Measurements from ENCODE around the gene TNNT1. TPM values are rescaled to one million over a fixed set of nuclear protein-coding genes. Genes with fewer than 3 reads are reported as not detected.

Gene TNNT1
- total RNA-seq, 2 donors from 2014 or later = 0.49 to 1.3 TPM

Other genes starting within 250 kb of the TNNT1 start
- gene NCR1, start 243.1 kb downstream of the TNNT1 start, total RNA-seq = 1 to 10 TPM in 1 of 2 donors, under 1 TPM in 1; 0.53 to 4.1 TPM
- gene NLRP7, start 201.7 kb downstream of the TNNT1 start, total RNA-seq = not detected
- gene NLRP2, start 182.8 kb downstream of the TNNT1 start, total RNA-seq = 1 to 10 TPM; 6.6 to 9.9 TPM
- under 1 TPM; 0.24 to 0.39 TPM for gene GP6, start 110.9 kb downstream of the TNNT1 start, total RNA-seq
- 10 to 100 TPM; 11.5 to 13.8 TPM for gene RDH13, start 86.1 kb downstream of the TNNT1 start, total RNA-seq
- 1 to 10 TPM; 3.8 to 5.3 TPM for gene EPS8L1, start 73.3 kb downstream of the TNNT1 start, total RNA-seq
- 10 to 100 TPM; 65.7 to 71.6 TPM for gene PPP1R12C, start 31.6 kb downstream of the TNNT1 start, total RNA-seq
- under 1 TPM in 1 of 2 donors, not detected in 1; 0.91 TPM for gene TNNI3, start 8.5 kb upstream of the TNNT1 start, total RNA-seq
- gene DNAAF3, start 17.4 kb upstream of the TNNT1 start, total RNA-seq = under 1 TPM; 0.46 TPM
- gene SYT5, start 31.1 kb upstream of the TNNT1 start, total RNA-seq = 1 to 10 TPM in 1 of 2 donors, under 1 TPM in 1; 0.44 to 1.9 TPM
- gene PTPRH, start 60.3 kb upstream of the TNNT1 start, total RNA-seq = not detected
- 10 to 100 TPM in 1 of 2 donors, 1 to 10 TPM in 1; 8.5 to 12.8 TPM for gene TMEM86B, start 79.6 kb upstream of the TNNT1 start, total RNA-seq
- 100 to 1,000 TPM; 177 to 202 TPM for gene PPP6R1, start 109.8 kb upstream of the TNNT1 start, total RNA-seq
- 10 to 100 TPM; 23.9 to 31.1 TPM for gene HSPBP1, start 130.9 kb upstream of the TNNT1 start, total RNA-seq
- 10 to 100 TPM; 13.0 to 19.6 TPM for gene BRSK1, start 134.8 kb upstream of the TNNT1 start, total RNA-seq
- not detected for gene TMEM150B, start 176.1 kb upstream of the TNNT1 start, total RNA-seq
- 10 to 100 TPM; 29.2 to 31.3 TPM for gene KMT5C, start 190.7 kb upstream of the TNNT1 start, total RNA-seq
- gene COX6B2, start 205.5 kb upstream of the TNNT1 start, total RNA-seq = 1 to 10 TPM; 3.1 to 7.4 TPM
- under 1 TPM in 1 of 2 donors, not detected in 1; 0.07 TPM for gene GARIN5B, start 214.1 kb upstream of the TNNT1 start, total RNA-seq
- 1 to 10 TPM; 4.0 to 5.4 TPM for gene IL11, start 221.3 kb upstream of the TNNT1 start, total RNA-seq
- not detected for gene TMEM190, start 227.6 kb upstream of the TNNT1 start, total RNA-seq
- 10 to 100 TPM in 1 of 2 donors, 1 to 10 TPM in 1; 7.5 to 11.7 TPM for gene TMEM238, start 235.1 kb upstream of the TNNT1 start, total RNA-seq
- 1,000 to 10,000 TPM; 3,217 to 3,413 TPM for gene RPL28, start 236.7 kb upstream of the TNNT1 start, total RNA-seq